SIG-M5 (cell line): Measurements from ENCODE around the gene ATP5F1D.

Experiments used
- DNase-seq: peaks from one replicate; lab custom pipeline; 2025; lab: John Stamatoyannopoulos, UW

Gene ATP5F1D

DNA sequence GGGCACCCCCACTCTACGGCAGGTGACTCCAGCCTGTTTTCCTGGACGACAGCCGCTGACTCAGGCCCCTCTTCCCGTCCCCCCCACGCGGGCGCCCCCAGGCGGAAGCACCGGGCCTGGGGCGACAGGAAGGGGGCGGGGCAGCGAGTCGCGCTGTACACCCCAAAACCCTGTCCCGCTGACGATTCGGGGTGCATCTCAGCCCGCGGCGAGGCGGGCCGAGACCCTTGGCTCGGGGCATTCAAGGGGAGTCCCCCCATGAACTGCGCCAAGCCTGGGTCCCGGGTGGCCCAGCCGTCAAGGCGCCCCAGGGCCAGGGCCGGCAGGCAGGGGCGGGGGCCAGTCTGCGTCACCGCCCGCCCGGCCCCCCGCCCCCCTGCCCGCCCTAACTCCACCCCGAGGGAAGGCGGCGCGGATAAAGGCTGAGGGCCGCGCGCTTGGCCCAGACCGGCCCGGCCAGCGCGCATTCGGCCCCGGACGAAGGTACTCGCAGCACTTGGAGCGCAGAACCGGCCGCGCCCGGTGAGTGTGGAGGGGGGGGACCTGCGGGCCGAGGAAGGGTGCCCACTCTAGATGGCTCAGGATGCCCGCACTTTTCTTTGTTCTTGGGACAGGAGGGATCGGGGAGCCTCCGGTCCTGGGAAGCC lies 6.7 kb downstream of the ATP5F1D start, which contains the start of gene MIDN:
Gene MIDN, plus strand, starts transcription at position 445 of the 647 bp plus-strand sequence. CDS start 1,714 bp downstream, outside the sequence.
- no peak for DNase-seq

DNA sequence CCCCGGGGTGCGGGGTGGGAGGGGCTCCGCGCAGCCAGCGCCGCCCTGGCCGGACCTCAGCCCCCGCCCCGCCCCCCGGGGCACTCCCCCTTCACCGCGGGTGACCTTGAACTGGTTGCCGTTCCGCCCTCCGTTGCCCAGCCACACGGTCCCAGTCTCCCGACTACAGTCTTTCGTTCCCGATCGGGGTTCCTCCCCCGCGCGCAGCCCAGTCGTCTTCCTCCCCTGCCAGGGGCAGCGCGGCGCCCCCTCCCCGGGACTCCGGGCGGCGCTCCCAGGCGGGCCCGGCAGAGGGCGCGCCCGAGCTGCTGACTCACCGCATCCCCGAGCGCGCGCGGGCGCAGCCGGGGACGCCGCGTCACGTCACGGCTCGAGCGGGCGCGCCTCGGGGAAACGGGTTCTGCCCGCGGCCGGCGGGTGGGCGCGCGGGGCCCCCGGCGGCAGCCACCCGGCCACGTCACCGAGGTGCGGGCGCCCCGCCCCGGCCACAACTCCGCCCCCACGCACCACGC lies 7.3 kb downstream of the ATP5F1D start:
- no peak for DNase-seq

DNA sequence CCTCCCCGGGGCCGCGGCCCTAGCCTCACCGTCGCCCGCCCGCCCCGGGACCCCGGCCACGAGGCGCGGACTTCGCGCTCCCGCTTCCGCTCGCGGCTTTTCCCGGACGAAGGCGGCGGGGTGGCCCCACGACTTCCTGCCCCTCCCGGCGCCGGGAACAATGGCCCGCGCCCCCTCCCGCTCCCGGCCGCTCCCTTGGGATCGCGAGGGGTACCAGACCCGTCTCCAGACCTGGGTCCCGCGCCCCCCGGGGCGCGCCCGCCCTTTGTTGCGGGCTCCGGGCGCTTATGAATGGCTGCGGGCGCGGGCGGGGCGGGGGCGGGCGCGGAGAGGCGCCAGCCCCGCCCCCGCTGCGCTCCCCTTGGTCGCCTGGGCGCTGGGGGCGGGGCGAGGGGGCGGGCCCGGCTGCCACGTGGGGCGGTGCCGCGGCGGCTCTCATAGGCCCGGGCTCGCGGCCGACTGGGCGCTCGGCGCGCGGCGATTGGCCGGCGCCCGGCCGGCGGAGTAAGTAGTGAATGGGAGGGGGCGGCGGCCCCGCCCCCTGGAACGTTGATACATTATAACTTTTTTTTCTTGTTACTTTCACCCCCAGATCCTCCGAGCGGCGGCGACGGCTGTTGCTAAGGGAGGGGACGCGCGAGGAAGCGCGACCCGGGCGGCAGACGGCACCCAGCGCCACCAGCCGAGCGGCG lies 7.9 kb downstream of the ATP5F1D start:
- DNase-seq = peak; percentile 70

DNA sequence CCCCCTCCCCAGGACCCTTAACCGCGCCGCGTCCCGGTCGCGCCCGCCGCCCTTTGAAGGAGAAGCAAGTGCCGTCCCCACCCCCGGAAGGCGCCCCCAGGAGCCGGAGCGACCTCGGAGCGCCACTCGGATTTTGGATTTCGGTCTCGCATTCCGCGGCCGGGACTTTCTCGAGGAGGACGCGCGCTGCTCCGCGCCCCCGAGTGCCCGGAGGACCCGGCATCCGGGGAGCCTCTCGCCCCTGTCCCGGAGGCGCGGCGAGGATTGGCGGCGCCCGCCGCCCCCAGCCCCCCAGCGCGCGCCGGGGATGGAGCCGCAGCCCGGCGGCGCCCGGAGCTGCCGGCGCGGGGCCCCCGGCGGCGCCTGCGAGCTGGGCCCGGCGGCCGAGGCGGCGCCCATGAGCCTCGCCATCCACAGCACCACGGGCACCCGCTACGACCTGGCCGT lies 8.5 kb downstream of the ATP5F1D start:
- DNase-seq = no peak

DNA sequence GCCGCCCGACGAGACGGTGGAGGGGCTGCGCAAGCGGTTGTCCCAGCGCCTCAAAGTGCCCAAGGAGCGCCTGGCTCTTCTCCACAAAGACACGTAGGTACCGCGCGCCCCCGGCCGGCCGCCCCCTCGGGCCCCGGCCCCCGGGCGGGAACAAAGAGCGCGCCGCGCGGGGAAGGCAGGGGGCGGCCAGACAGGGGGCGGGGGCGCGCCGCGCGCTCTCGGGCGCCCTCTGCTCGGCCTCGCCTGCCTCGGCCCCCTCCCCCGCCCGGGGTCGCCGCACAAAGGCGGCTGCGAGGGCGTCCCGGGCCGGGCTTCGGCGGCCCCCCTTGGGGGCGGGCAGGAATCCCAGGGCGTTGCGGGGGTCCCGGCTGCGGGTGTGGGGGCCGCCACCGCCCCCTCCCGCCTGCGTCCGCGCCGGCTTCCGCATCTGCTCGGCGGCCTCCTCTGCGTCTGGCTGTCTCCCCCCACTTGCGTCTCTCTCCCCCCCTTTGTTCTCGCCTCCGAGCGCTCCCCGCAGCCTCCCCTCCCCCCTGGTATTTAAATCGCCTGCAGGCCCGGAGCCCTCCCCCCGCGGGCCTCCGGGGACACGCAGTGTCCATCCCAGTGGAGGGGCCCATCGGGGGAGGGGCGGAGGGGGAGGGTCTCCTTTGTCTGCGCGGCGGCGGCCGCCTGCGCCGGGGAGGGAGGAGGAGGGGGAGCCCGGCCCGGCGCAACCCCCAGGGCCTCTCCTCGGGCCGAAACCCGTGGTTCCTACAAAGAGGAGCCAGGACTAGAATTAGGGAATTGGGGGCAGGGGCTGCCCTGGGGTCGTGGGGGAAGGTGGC lies 9.1 kb downstream of the ATP5F1D start:
- DNase-seq = no peak

DNA sequence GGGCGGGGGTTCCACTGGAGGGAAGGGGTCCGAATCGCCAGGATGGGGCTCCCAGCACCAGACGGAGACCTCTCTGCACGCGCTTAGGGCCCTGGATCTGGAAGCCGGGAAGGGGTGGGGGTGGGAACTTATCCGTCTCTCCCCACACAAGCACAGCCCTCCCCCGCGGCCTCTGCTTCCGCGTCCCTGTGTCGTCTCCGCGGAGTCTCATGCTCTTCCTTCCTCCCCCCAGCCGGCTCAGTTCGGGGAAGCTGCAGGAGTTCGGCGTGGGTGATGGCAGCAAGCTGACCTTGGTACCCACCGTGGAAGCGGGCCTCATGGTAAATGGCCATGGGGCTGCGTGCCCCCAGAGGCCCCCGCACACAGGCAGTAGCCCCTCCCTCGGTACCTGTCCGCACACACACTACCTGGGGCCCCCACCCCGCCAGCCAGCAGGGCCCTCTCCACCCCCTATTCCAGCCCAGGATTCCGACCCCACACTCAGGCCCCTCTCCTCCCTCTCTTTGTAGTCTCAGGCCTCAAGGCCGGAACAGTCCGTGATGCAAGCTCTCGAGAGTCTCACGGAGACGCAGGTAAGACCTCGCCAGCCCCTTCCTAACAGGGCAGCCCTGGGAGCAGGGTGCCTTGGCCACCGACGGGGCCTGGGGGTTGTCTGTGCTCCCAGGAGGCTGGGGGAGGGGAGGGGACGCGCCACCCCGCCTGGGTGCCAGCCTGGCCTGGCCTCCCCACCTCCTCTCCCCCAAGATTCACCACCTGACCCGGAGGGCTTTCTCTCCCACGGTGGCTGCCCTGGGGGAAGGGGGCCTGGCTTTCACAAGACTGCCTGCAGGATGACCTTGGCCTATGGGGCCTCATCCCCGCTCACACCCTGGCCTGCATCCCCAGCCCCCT lies 10.0 kb downstream of the ATP5F1D start:
- no peak for DNase-seq

DNA sequence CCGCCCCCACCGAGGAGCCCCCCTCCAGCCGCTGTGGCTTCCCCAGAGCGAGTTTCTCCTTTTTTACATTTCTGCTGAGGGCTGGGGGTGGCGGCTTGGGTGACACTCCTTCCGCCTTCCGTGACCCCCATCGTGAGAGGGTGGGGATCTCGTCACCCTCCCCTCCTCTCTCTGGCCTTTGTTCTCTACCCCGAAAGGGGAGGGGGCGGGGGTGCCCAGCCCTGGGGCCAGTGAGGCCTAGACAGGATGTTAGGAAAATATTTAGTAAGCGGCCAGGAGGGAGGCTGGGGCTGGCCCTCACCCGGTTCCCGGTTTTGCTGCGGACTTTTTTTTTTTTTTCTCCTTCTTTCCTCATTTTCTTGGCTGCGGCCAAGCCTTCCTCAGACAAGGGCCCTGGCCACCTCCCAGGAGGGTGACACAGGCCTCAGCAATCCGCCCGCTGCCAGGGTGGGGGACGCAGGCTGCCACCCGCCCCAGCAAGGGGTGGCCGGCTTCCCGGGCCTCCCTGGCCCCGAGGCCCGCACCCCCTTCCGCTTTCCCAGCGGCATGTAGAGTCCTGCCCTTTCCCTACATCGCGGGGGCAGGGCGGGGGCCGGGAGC lies 10.8 kb downstream of the ATP5F1D start:
- DNase-seq = no peak

DNA sequence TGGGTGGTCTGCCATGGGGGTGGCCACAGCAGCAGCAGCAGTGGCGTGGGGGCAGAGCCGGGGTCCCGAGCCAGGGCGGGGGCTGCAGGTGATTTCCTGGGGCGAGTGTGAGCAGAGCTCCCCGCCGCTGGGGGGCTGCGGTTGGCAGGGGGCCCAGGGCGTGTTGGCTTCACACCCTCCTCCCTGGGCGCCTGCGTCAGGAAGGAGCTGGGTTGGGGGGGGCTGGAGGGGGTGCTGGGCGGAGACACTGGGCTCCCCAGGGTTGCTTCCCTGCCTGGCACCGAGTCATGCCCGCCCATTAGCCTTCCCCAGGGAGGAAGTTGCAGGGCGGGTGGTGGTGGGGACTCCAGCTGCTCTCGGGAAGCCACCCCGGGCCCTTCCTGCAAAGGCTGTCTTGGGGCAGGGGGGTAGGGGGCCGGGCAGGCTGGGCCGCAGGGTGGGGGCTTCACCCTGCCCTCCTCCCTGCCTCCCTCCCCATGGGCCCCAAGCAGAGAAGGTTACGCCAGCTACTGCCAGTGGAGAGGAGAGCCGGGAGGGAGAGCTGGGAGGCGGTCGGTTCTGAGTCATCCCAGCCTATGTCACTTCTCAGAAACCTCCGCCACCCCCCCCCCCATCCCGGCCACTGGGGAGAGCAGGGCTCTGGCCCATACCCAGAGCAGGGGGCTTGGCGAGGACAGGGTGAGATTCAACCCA lies 11.4 kb downstream of the ATP5F1D start:
- DNase-seq = peak; percentile 89

DNA sequence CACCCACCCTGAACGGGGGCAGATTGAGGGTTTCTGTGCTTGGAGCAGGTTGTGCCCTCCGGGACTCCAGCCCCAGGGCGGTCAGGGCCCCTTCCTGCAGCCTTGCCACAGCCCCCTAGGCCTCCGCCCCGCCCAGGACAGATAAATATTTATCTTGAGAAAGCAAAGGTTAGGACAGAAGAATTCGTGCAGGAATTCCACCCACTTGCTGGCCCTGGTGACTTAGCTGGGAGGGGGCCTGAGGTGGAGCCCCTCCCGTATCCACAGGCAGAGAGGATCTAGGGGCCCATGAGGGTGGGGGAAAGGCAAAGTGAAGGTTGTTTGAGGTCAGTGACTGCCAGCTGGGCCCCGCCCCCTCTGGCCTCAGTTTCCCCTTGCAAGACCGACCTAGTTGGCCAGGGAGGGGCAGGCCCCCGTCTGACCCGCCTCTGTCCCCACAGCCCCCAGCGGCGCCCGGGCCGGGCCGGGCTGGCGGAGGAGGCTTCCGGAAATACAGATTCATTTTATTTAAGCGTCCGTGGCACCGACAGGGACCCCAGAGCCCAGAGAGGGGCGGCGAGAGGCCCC lies 12.0 kb downstream of the ATP5F1D start:
- no peak for DNase-seq

DNA sequence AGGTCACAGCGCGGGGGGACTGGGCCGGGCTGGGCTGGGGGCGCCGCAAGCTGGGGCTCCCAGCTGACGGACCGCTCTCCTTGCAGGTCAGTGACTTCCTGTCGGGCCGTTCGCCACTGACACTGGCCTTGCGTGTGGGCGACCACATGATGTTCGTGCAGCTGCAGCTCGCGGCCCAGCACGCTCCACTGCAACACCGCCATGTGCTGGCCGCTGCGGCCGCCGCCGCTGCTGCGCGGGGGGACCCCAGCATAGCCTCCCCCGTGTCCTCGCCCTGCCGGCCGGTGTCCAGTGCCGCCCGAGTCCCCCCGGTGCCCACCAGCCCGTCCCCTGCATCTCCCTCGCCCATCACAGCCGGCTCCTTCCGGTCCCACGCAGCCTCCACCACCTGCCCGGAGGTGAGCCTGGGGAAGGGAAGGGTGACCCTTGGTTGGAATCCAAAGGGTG lies 12.6 kb downstream of the ATP5F1D start:
- no peak for DNase-seq

DNA sequence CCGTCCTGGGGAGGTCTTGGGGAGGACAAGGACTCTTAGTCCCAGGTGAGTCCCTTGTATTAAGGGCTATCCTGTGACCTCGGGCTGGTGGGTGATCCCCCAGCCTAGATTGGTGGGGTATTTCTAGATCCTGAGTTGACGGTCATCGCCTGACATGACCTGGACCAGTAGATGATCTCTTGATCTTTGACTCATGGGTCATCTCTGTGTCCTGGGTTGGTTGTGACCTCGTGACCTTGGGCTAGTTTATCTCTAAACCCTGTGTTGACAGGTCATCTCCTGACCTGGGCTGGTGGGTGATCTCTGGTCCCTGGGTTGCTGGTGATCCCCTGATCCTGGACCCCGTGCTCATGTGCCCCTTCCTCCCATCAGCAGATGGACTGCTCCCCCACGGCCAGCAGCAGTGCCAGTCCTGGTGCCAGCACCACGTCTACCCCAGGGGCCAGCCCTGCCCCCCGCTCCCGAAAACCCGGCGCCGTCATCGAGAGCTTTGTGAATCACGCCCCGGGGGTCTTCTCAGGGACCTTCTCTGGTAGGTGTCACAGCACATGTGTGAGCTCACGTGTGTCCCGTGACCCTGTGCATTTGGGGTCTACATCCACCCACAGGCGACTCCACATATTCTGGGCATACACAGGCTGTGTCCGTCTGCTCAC lies 13.1 kb downstream of the ATP5F1D start:
- no peak for DNase-seq

DNA sequence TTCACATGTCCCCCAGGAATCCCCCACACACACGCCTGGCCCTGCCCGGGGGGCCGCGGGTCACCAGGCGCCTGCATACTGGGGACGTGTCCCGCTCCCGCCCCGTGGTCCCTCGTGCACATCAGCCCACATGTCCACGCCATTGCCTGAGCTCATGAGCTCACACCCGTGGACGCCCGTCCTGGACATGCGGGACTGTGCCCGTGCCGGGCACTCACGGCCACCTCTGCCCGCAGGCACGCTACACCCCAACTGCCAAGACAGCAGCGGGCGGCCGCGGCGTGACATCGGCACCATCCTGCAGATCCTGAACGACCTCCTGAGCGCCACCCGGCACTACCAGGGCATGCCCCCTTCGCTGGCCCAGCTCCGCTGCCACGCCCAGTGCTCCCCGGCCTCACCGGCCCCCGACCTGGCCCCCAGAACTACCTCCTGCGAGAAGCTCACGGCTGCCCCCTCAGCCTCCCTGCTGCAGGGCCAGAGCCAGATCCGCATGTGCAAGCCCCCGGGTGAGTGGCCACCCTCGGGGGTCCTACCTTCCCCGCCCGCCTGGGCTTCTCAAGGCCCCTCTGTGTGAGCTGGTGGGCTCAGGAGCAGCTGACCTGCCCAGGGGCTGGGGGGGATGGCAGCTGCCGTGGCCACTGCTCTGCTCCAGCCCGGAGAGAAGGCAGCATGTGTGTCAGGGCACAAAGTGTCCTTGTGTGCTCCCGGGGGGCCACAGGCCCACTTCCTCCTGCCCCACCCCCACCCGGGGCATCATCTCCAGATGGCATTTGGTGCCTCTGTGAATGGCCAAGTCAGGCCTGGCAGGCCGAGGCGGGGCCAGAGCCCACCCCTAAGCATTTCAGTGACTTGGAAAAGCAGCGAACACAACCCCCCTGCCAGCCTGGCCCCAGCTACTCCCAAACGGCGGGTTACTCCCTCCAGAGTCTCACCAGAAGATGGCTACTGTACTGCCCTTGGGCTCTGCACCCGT lies 13.9 kb downstream of the ATP5F1D start:
- no peak for DNase-seq

DNA sequence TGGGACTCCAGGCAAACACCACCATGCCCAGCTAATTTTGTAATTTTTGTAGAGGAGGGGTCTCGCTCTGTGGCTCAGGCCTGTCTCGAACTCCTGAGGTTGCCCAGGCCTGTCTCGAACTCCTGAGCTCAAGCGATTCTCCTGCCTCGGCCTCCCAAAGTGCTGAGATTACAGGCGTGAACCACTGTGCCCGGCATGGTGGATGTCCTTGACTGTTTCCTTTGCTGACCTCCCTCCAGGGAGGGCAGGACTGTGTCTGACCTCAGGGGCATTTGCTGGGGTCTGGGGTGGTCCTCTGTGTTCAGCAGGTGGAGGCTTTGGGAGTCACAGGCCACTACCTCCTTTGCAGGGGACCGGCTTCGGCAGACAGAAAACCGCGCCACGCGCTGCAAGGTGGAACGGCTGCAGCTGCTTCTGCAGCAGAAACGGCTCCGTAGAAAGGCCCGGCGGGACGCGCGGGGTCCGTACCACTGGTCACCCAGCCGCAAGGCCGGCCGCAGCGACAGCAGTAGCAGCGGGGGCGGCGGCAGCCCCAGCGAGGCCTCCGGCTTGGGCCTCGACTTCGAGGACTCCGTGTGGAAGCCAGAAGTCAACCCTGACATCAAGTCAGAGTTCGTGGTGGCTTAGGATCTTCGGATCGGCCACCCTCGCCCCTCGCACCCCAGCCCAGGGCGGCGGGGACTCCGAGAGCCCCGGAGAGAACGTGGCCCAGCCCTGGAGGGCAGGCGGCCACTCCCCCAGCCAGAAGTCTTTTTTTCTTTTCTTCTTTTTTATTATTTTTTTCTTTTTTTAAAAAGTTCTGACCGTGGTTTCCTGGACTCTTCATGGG lies 15.3 kb downstream of the ATP5F1D start:
- DNase-seq = no peak

DNA sequence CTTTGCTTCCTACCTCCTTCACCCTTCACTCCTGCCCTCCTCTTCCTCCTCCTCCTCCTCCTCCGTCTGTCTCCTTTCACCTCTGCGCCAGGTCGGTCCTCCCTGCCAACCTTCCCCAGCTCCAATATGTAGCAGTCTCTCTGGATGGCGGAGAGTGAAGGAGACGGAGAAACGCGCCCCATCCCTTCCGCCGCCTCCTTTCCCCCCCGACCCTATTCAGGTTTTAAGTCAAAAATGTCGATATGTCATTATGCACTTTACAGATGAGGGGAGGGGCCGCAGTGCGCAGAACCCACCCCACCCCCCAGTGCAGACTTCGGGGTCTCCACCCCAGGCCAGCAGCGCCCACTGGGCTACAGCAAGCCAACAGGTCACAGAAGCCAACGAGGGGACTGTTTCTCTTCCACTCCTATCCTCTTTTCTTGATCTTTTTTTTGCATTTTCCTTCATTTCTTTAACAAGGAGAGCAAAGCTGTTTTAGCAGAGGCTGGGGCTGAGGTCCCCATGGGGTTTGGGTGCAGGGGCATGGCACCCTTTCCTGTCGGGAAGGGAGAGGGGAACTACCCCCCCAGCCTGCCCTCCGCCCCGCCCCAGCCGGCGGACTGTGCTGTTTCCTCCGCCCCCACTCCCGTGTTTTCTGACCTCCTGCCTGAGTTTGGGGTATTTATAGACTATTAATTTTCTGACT lies 16.1 kb downstream of the ATP5F1D start:
- no peak for DNase-seq

DNA sequence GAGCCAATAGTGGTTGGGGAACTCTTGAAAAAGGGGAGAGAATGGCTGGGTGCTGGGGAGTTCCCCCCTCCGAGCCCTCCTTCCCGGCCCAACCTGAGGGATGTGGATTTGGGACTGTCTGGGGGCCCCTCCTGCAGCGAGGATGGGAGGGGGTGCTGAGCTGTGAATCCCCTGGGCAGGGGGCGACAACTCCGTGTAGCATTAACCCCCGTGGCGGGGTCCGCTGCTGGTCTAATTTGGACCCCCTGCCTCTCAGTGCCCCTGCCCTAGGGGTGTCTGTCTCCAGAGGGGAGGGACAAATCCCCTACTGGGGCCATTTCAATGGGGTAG lies 16.6 kb downstream of the ATP5F1D start:
- DNase-seq = no peak

DNA sequence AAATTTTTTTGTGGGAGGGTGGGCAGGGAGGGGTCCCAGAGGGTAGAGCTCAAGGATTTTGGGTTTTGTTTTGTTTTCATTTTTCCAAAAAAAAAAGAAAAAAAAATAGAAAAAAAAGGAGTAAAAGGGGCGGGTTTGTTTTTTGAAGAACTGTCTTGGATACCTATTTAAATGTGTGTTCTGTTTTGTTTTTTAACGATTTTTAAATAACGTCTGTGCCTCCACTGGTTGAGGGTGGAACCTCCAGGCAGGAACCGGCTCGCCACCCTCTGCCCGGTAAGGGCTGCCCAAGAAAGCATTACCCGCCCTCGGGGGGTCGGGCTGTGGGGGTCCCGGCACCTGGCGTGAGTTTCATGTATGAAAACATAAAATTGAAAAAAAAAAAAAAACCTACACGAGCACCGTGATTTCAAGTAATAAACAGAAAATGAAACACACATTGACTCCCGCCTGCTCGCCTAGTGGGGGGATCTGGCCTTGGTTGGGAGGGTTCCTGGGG lies 17.2 kb downstream of the ATP5F1D start:
- no peak for DNase-seq
